Measurements from ENCODE around the gene TPRG1L.
A peak's percentile ranks its signal among the peaks of the same experiment; 100 is the strongest.

Gene TPRG1L

DNA sequence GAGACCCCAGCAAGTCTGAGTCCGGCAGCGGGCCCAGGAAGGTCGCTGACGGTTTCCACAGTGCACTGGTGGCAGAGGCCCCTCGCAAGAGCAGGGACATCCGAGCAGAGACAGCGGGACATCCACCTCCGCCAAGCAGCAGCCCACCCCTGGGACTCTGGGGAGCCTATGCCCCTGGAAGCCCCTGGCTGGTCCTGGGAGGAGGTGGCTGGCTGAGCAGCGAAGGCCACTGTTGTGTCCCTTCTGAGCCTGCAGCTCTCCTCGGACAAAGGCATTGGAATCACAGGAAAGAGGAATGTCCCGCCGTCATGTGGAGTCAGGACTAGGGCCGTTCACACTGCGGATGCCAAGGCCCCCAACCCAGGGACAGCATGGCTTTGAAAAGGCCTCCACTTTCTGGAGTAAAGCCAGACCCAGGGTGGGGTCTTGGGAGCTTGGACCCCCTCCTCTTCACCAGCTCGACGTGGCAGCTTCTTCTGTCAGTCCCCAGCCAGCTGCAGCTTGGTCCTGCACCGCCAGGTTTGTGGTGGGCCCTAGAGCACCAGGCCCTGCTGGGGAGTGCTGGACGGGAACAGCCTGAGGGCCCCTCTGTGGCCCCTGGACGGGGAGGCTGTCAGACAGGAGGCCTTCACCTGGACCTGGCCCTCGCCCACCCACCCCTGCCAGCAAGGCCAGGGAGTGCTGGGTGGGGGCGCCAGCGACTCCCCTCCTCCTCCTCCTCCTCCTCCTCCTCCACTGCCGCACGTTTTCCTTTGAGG is 14.9 kb upstream of the TPRG1L start:
- peak overlapping the region; percentile 48 for H3K4me3 ChIP-seq (ENCODE audit: low read length)
- no peak for DNase-seq (ENCODE audit: low read depth)
- TF ChIP-seq, protein P1, sequence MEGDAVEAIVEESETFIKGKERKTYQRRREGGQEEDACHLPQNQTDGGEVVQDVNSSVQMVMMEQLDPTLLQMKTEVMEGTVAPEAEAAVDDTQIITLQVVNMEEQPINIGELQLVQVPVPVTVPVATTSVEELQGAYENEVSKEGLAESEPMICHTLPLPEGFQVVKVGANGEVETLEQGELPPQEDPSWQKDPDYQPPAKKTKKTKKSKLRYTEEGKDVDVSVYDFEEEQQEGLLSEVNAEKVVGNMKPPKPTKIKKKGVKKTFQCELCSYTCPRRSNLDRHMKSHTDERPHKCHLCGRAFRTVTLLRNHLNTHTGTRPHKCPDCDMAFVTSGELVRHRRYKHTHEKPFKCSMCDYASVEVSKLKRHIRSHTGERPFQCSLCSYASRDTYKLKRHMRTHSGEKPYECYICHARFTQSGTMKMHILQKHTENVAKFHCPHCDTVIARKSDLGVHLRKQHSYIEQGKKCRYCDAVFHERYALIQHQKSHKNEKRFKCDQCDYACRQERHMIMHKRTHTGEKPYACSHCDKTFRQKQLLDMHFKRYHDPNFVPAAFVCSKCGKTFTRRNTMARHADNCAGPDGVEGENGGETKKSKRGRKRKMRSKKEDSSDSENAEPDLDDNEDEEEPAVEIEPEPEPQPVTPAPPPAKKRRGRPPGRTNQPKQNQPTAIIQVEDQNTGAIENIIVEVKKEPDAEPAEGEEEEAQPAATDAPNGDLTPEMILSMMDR (conservative IDR thresholded peaks at IDR 0.05; ENCODE audit: low read depth, low read length), result no peak

DNA sequence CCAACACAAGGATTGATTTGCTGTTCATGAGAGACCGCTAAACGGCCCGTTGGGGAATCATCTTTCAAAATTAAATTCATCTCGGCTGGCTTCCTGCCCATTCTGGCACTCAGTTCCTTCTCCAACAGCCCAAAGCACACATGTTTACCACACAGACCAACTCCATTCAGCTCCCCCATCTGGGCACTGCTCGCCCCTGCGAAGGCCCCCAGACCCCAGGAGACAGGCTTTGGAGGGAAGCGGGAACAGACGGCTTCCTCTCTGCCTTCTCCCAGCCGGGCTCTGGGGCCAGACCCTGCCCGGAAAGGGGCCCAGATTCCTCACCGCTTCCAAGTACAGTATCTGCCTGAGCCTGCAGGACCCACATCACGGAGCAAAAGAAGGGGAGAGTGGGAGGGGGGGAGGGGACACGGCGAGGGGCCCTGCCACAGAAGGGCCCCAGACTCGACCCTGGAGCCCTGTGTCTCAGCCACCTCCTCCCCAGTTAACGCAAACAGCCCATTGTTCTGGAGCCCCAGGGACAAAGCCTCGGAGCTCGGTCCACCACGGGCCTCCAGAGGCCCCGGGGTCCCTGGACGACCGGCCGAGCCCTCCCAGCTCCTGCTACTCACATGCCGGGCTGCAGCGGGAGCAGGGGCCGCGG is 14.2 kb upstream of the TPRG1L start:
- H3K4me3 ChIP-seq (ENCODE audit: low read length), result peak overlapping the region; percentile 48
- no peak for DNase-seq (ENCODE audit: low read depth)
- TF ChIP-seq, protein P1 (conservative IDR thresholded peaks at IDR 0.05; ENCODE audit: low read depth, low read length), result no peak

DNA sequence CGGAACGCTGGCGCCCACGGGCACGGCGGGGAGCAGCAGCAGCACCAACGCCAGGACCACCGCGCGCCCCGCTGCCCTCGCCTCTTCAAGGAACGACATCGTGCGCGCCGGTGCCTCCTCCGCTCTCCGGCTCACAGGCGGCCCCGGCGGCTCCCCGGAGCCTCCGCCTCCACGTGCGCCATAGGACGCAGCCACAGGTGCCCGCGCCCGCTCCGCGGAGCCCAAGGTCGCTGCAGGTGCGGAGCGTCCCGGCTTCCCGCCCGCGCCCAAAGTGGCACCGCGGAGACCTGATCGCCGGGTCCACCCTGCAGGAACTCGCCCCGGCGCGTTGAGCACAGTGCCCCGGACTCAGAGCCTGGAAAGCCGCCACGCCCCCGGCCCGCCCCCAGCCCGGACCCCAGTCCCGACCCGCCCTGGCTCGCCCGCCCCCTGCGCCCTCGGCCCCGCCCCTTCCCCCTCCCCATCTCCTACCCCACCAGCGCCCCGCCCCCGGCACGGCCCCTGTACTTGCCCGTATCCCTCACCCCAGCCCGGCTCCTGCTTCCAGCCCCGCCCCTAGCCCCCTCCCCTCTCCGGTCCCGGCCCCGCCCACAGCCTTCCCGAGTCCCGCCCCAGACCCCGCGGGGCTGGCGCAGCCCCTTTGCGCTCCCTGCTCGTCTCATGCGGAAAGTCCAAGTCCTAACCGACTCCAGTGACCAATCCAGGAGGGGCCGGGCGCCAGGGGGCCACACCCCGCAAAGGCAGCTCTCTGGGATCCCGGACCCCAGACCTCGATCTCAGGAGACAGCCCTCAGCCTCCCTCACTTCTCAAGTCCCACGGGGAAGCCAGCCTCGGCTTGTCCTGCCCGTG is 13.4 kb upstream of the TPRG1L start, which contains the start of gene MEGF6:
MEGF6 (minus strand) TSS at position 339 of the 850 bp plus-strand sequence; CDS start at position 99, 240 bp downstream.
- peak; percentile 30 for DNase-seq (ENCODE audit: low read depth)
- TF ChIP-seq, protein P1 (conservative IDR thresholded peaks at IDR 0.05; ENCODE audit: low read depth, low read length), result no peak
- peak within 1 kb of the TSS; percentile 48 for H3K4me3 ChIP-seq (ENCODE audit: low read length)

DNA sequence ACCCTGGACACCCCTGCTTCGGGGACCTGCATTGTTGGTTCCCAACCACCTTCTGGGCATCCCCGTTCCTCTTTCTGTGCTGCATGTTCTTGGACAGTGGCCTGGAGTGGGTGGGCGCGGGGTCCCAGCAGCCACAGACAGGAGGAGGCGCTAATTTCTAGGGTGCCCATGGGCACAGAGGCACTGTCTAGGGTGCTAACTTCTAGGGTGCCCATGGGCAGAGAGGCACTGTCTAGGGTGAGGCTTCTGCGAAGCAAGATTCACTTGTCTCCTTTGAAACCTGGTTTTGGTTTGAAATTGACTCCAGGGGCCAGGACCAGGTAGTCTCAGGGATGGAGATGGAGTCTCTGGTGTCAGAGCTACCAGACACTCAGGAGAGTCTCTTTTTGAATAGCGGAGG is 12.7 kb upstream of the TPRG1L start:
- TF ChIP-seq, protein P1 (conservative IDR thresholded peaks at IDR 0.05; ENCODE audit: low read depth, low read length), result peak; percentile 3
- H3K4me3 ChIP-seq (ENCODE audit: low read length), result peak overlapping the region; percentile 38
- no peak for DNase-seq (ENCODE audit: low read depth)

DNA sequence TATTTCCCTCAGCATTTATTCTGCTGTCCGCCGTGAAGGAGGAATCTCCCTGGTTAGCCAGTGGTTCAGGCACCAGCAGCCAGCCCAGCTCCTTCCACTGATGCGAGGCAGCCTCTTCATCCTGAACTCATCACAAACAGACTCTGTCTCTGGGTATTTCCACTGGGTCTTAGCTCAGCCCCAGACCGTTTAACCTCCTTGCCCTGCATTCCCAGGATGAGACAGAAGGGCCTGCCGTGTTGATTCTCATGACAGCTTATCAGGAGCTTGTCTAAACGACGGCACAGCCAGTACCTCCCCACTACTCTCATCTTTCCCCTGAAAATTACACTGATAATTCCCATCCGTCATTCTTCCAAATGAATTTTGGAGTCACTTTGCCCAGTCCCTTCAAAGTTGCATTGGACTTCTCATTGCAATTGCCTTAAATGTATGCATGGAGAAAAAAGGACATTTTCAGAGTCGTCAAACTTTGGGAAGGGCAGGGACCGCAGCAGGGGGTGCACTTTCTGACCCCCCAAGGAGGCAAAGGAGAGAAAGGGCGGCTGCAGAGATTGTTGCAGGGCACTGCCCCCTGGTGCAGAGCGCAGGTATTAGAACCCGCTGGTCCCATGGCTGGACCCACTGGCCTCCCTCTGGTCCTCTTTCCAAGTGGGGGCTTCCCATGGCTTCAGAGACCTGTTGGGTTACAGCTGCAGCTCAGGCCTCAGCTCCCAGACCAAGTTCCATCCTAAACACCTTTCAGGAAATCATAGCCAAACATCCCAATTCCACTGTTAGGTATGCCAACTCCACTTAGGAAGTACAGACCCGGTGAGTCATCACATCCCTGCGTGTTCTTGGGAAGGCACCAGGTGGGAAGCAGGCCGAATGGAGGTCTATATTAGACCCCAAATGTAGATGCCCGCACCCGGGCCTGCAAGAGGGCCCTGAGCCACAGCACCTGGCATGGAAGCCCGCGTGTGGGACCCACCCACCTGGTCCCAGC is 9.8 kb upstream of the TPRG1L start:
- TF ChIP-seq, protein P1 (conservative IDR thresholded peaks at IDR 0.05; ENCODE audit: low read depth, low read length), result peak; percentile 82
- DNase-seq (ENCODE audit: low read depth), result no peak
- H3K4me3 ChIP-seq (ENCODE audit: low read length), result no peak overlapping the region

DNA sequence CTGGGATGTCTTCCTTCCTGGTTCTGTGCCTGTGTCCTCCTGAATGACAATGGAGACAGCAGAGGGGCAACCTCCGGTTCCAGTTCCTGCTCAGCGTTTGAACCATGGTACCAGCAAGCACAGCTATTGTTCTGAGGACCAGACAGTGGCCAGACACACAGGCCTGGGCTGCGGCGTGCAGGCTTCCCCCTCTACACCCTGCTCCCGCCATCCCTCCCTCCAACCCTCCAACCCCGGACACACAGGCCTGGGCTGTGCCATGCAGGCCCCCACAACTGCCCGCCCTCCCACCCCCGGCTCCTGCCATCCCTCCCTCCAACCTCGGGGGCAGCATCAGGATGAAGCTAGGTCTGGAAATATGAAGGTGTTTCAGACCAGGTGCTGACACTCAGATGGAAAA is 8.0 kb upstream of the TPRG1L start:
- H3K4me3 ChIP-seq (ENCODE audit: low read length), result no peak overlapping the region
- DNase-seq (ENCODE audit: low read depth), result no peak
- TF ChIP-seq, protein P1 (conservative IDR thresholded peaks at IDR 0.05; ENCODE audit: low read depth, low read length), result no peak

Data from retinal pigment epithelial cell (primary cell).